H1 (cell line): ENCODE data around the gene ANKRD27. TPM values are rescaled to one million over a fixed set of nuclear protein-coding genes. Genes with fewer than 3 reads are reported as not detected.

ENCODE experiments used
- CTCF ChIA-PET: fragments of 300-600 bp; sonication (Branson Sonifier 250); formaldehyde crosslinking; loops from one replicate; lab custom pipeline; 2021; ENCODE audit not compliant: partially characterized antibody; lab: Charles Lee
- POLR2A ChIA-PET: fragments of 300-600 bp; sonication (Branson Sonifier 250); formaldehyde crosslinking; loops from one replicate; lab custom pipeline; 2021; ENCODE audit warnings: inconsistent platforms; ENCODE audit not compliant: partially characterized antibody; lab: Charles Lee
- DNase-seq, 2 experiments: peaks; one replicate each; pipeline versions ENCODE4 v3.0.0 to v3.0.0-alpha.2; 2010 to 2022; ENCODE audit warnings: low spot score in 2 of 2, low read depth in 1 of 2, mixed read lengths in 1 of 2
- FAIRE-seq: peaks from 2 replicates; lab custom pipeline; 2011; peaks lifted over from hg19 to GRCh38; lab: Jason Lieb, UNC
- H2AFZ ChIP-seq: 2 replicates; pipeline ENCODE4 v1.8.1; 2012; ENCODE audit warnings: low read length, inconsistent platforms
- H2AK5ac ChIP-seq: 2 replicates; pipeline ENCODE4 v1.6.1; 2013; ENCODE audit warnings: low read depth, low read length
- H2BK120ac ChIP-seq: replicated peaks from 2 replicates; pipeline ENCODE3; 2013; ENCODE audit warnings: low read depth, low read length, inconsistent platforms
- H2BK12ac ChIP-seq: 2 replicates; pipeline ENCODE4 v1.6.1; 2013; ENCODE audit warnings: low read depth, low read length
- H2BK15ac ChIP-seq: 2 replicates; pipeline ENCODE4 v1.6.1; 2013; ENCODE audit warnings: low read length
- H2BK20ac ChIP-seq: 2 replicates; pipeline ENCODE4 v1.6.1; 2013; ENCODE audit warnings: low read length
- H2BK5ac ChIP-seq: 2 replicates; pipeline ENCODE4 v1.6.1; 2013; ENCODE audit warnings: low read depth, low read length
- H3K14ac ChIP-seq: 2 replicates; pipeline ENCODE4 v1.6.1; 2013; ENCODE audit warnings: inconsistent platforms; ENCODE audit not compliant: insufficient read length
- H3K18ac ChIP-seq: 2 replicates; pipeline ENCODE4 v1.6.1; 2013; ENCODE audit warnings: low read length; ENCODE audit errors: extremely low read depth
- H3K23ac ChIP-seq: 2 replicates; pipeline ENCODE4 v1.6.1; 2013; ENCODE audit warnings: inconsistent platforms; ENCODE audit not compliant: insufficient read length
- H3K23me2 ChIP-seq: 2 replicates; pipeline ENCODE4 v1.6.1; 2013; ENCODE audit warnings: low read depth, low read length
- H3K27ac ChIP-seq: 2 replicates; pipeline ENCODE4 v1.6.1; 2011; ENCODE audit warnings: low read depth, low read length, inconsistent platforms
- H3K27me3 ChIP-seq, 4 experiments: replicated peaks in 1 of 4; 1 replicate in 1 of 4; 2 replicates in 3 of 4; pipeline versions ENCODE4 v1.6.1 to v1.8.1; 2011 to 2013; ENCODE audit warnings: low read length in 3 of 4, mild to moderate bottlenecking in 3 of 4, inconsistent platforms in 2 of 4, mixed read lengths in 2 of 4, moderate library complexity in 1 of 4; ENCODE audit not compliant: control insufficient read depth in 3 of 4, insufficient read depth in 3 of 4; ENCODE audit errors: extremely low read depth in 1 of 4
- H3K36me3 ChIP-seq, 4 experiments: 2 replicates each; pipeline versions ENCODE4 v1.6.1 to v1.8.1; 2011 to 2013; ENCODE audit warnings: mild to moderate bottlenecking in 4 of 4, low read length in 3 of 4, moderate library complexity in 2 of 4, control low read depth in 1 of 4, inconsistent platforms in 1 of 4; ENCODE audit not compliant: insufficient read depth in 4 of 4, control insufficient read depth in 2 of 4
- H3K4ac ChIP-seq: replicated peaks from 2 replicates; pipeline ENCODE3; 2013; ENCODE audit warnings: low read length, low read depth, mixed read lengths, inconsistent platforms; ENCODE audit not compliant: insufficient read length
- H3K4me1 ChIP-seq, 4 experiments: replicated peaks in 1 of 4; 1 replicate in 1 of 4; 2 replicates in 3 of 4; pipeline versions ENCODE4 v1.6.1 to v1.8.1; 2011 to 2013; ENCODE audit warnings: low read length in 3 of 4, inconsistent platforms in 2 of 4, mixed read lengths in 1 of 4; ENCODE audit not compliant: insufficient read depth in 4 of 4, control insufficient read depth in 3 of 4
- H3K4me2 ChIP-seq, 2 experiments: 2 replicates each; pipeline versions ENCODE4 v1.6.1 to v1.8.1; 2011 to 2013; ENCODE audit warnings: low read depth in 2 of 2, low read length in 2 of 2, control low read depth in 1 of 2, inconsistent platforms in 1 of 2, mild to moderate bottlenecking in 1 of 2; ENCODE audit not compliant: insufficient read depth in 1 of 2
- H3K4me3 ChIP-seq, 4 experiments: fragments of 200-600, 300-600 bp in 1 of 4; sonication (generic), shearing (Covaris generic), sonication (Bioruptor Twin) in 1 of 4; 2 replicates each; pipeline versions ENCODE4 v1.5.1 to v1.8.1; 2011 to 2016; ENCODE audit warnings: low read length in 4 of 4, low read depth in 3 of 4, control low read depth in 2 of 4, inconsistent platforms in 2 of 4, mild to moderate bottlenecking in 2 of 4, mixed read lengths in 1 of 4, moderate library complexity in 1 of 4; ENCODE audit not compliant: insufficient read depth in 2 of 4; ENCODE audit errors: extremely low read depth in 1 of 4
- H3K56ac ChIP-seq: replicated peaks from 2 replicates; pipeline ENCODE3; 2013; ENCODE audit warnings: low read depth, mild to moderate bottlenecking, mixed read lengths, low read length, inconsistent platforms; ENCODE audit not compliant: insufficient read length
- H3K79me1 ChIP-seq: 2 replicates; pipeline ENCODE4 v1.6.1; 2013; ENCODE audit warnings: low read depth, low read length, control low read depth
- H3K79me2 ChIP-seq, 2 experiments: 2 replicates each; pipeline versions ENCODE4 v1.6.1 to v1.8.1; 2012 to 2013; ENCODE audit warnings: low read length in 2 of 2, mild to moderate bottlenecking in 2 of 2, inconsistent platforms in 1 of 2; ENCODE audit not compliant: insufficient read depth in 2 of 2, control insufficient read depth in 1 of 2
- H3K9ac ChIP-seq, 4 experiments: replicated peaks in 1 of 4; 1 replicate in 1 of 4; 2 replicates in 3 of 4; pipeline versions ENCODE4 v1.6.1 to v1.8.1; 2011 to 2013; ENCODE audit warnings: low read depth in 3 of 4, low read length in 3 of 4, control low read depth in 2 of 4, mild to moderate bottlenecking in 2 of 4, moderate library complexity in 2 of 4, inconsistent platforms in 1 of 4; ENCODE audit errors: extremely low read depth in 1 of 4
- H3K9me3 ChIP-seq, 2 experiments: 2 replicates each; pipeline versions ENCODE4 v1.6.1 to v1.8.1; 2012 to 2013; ENCODE audit warnings: mild to moderate bottlenecking in 2 of 2, moderate library complexity in 2 of 2, control low read depth in 1 of 2, inconsistent platforms in 1 of 2, low read depth in 1 of 2, low read length in 1 of 2, mixed read lengths in 1 of 2; ENCODE audit not compliant: insufficient read depth in 2 of 2
- H4K20me1 ChIP-seq, 2 experiments: replicated peaks in 1 of 2; 2 replicates each; pipeline versions ENCODE3 to v1.8.1; 2011 to 2013; ENCODE audit warnings: inconsistent platforms in 2 of 2, low read length in 2 of 2, mild to moderate bottlenecking in 1 of 2; ENCODE audit not compliant: insufficient read depth in 2 of 2, control insufficient read depth in 1 of 2
- H4K5ac ChIP-seq: 2 replicates; pipeline ENCODE4 v1.6.1; 2013; ENCODE audit warnings: low read length, low read depth, mixed read lengths, inconsistent platforms; ENCODE audit not compliant: insufficient read length
- H4K8ac ChIP-seq: 2 replicates; pipeline ENCODE4 v1.8.0; 2013; ENCODE audit warnings: mild to moderate bottlenecking, moderate library complexity, low read length, inconsistent platforms; ENCODE audit not compliant: insufficient read depth; ENCODE audit errors: extremely low read depth
- H4K91ac ChIP-seq: replicated peaks from 2 replicates; pipeline ENCODE3; 2013; ENCODE audit warnings: low read length, mixed read lengths, inconsistent platforms; ENCODE audit not compliant: insufficient read length
- CEBPB ChIP-seq: IDR thresholded peaks from 2 replicates; pipeline ENCODE4 v1.6.1; 2012; ENCODE audit warnings: low read depth, low read length
- CHD1 ChIP-seq: IDR thresholded peaks from 2 replicates; pipeline ENCODE4 v1.6.1; 2012; ENCODE audit warnings: low read depth, low read length, improper control_type of control experiment
- CHD2 ChIP-seq: IDR thresholded peaks from 2 replicates; pipeline ENCODE4 v1.6.1; 2012; ENCODE audit warnings: low read length, improper control_type of control experiment
- CREB1 ChIP-seq: IDR thresholded peaks from 2 replicates; pipeline ENCODE4 v1.6.1; 2012; ENCODE audit warnings: inconsistent platforms
- CTBP2 ChIP-seq: IDR thresholded peaks from 2 replicates; pipeline ENCODE4 v1.7.0; 2011; ENCODE audit warnings: borderline replicate concordance, mild to moderate bottlenecking, moderate library complexity, mixed read lengths, low read length; ENCODE audit not compliant: insufficient read depth, insufficient read length
- GABPA ChIP-seq: IDR thresholded peaks from 2 replicates; pipeline ENCODE4 v1.6.1; 2011; ENCODE audit warnings: mild to moderate bottlenecking, low read length, moderate library complexity, borderline replicate concordance; ENCODE audit not compliant: insufficient read depth
- HDAC2 ChIP-seq, 2 experiments: fragments of 300-600 bp in 1 of 2; sonication (generic) in 1 of 2; IDR thresholded peaks; 2 replicates each; pipeline ENCODE4 v1.6.1; 2011 to 2012; ENCODE audit warnings: low read depth in 2 of 2, low read length in 2 of 2, mild to moderate bottlenecking in 2 of 2, moderate library complexity in 2 of 2, borderline replicate concordance in 1 of 2, inconsistent platforms in 1 of 2
- POU5F1 ChIP-seq: IDR thresholded peaks from 2 replicates; pipeline ENCODE4 v1.6.1; 2011; ENCODE audit warnings: low read depth, mild to moderate bottlenecking, low read length, moderate library complexity
- RNF2 ChIP-seq: fragments of 200-900, 300-1000 bp; sonication (generic); IDR thresholded peaks from 2 replicates; pipeline ENCODE4 v1.7.1; 2016; ENCODE audit warnings: borderline replicate concordance, low read depth, mild to moderate bottlenecking, antibody characterized with exemption, low read length; ENCODE audit not compliant: poor library complexity, severe bottlenecking; ENCODE audit errors: missing control alignments
- SIN3A ChIP-seq, 2 experiments: IDR thresholded peaks in 1 of 2; conservative IDR thresholded peaks in 1 of 2; 2 replicates each; pipeline ENCODE4 v1.6.1; 2011 to 2012; ENCODE audit warnings: low read length in 2 of 2, improper control_type of control experiment in 1 of 2, low read depth in 1 of 2, mild to moderate bottlenecking in 1 of 2
- SIX5 ChIP-seq: IDR thresholded peaks from 2 replicates; pipeline ENCODE4 v1.6.1; 2011; ENCODE audit warnings: mild to moderate bottlenecking, low read depth, low read length
- TAF7 ChIP-seq: optimal IDR thresholded peaks from 2 replicates; pipeline ENCODE3; 2011; ENCODE audit warnings: low read depth, mild to moderate bottlenecking, inconsistent platforms, low read length, moderate library complexity, borderline replicate concordance
- TCF12 ChIP-seq: IDR thresholded peaks from 2 replicates; pipeline ENCODE4 v1.6.1; 2011; ENCODE audit warnings: low read depth, mild to moderate bottlenecking, low read length
- WGBS, 2 experiments: shearing (Covaris generic) in 1 of 2; methylation state at CpG; one replicate each; pipeline versions ENCODE4 v1.1.6 to v1.1.7; 2013 to 2015; ENCODE audit warnings: low lambda C conversion rate in 2 of 2, mixed read lengths in 2 of 2, inconsistent platforms in 1 of 2, low coverage in 1 of 2, missing lambda C conversion rate in 1 of 2; ENCODE audit not compliant: insufficient replicate concordance in 2 of 2, insufficient coverage in 1 of 2, insufficient read length in 1 of 2; ENCODE audit errors: extremely low coverage in 1 of 2, missing lambda C conversion rate in 1 of 2; 5-methylcytosine and 5-hydroxymethylcytosine counted together
- polyA plus RNA-seq, 7 experiments: library from polyadenylated mRNA; depleted of rRNA in 3 of 7; stranded (reverse) in 5 of 7; unstranded in 2 of 7; fragments of >200 nt in 5 of 7; fragments of 200-250 nt in 2 of 7; gene quantifications; 1 replicate in 5 of 7; 2 replicates in 1 of 7; 4 replicates in 1 of 7; pipeline versions ENCODE4 v1.2.1 to v1.2.3, GENCODE V29; 2011 to 2013; ENCODE audit warnings: missing spikeins in 2 of 7, mixed read lengths in 2 of 7
- total RNA-seq: library from RNA; stranded (reverse); fragmentation: NEBNext Ultra II Directional; extraction: Animal tissue kit (Norgen Biotek cat#: 25700); gene quantifications from 2 replicates; pipeline ENCODE4 v1.2.1, GENCODE V29; 2021
- TF ChIP-seq, protein P1 (sequence below): IDR thresholded peaks from 2 replicates; pipeline ENCODE4 v1.6.1; 2012; ENCODE audit warnings: inconsistent platforms

Gene ANKRD27
- total and polyA plus RNA-seq, 2 of the 8 experiments (the other 6 are each of a cell fraction or from before 2014, with no cell fraction given) = 27.9 to 55.7 TPM

- FAIRE-seq (no peak), DNase-seq (no peak)
- Histone ChIP-seq H2BK120ac (no peak overlapping the region), H4K91ac (no peak overlapping the region), H2BK5ac (no peak overlapping the region), H2BK20ac (no peak overlapping the region), H3K27me3 (no peaks in the 10 kb centered on the region), H3K27ac (no peak overlapping the region), H3K79me2 (peaks cover 6 to 77% of the 10 kb centered on the region in 2 experiments), H3K4ac (no peak overlapping the region), H2AFZ (no peak overlapping the region), H3K56ac (no peak overlapping the region), H3K4me1 (no peaks in the 10 kb centered on the region), H2BK12ac (no peak overlapping the region), H3K4me3 (no peak overlapping the region), H2AK5ac (no peak overlapping the region), H4K20me1 (peaks cover 0 to 8% of the 10 kb centered on the region in 2 experiments), H3K14ac (no peak overlapping the region), H4K8ac (no peak overlapping the region), H2BK15ac (no peak overlapping the region), H4K5ac (no peak overlapping the region), H3K23me2 (no peaks in the 10 kb centered on the region), H3K9ac (no peak overlapping the region), H3K36me3 (peaks cover 0 to 11% (median 0%) of the 10 kb centered on the region in 4 experiments; a peak in 2 of 8 replicates), H3K9me3 (no peaks in the 10 kb centered on the region), H3K4me2 (no peak overlapping the region), H3K23ac (no peak overlapping the region), H3K18ac (no peak overlapping the region), H3K79me1 (peaks cover 14% of the 10 kb centered on the region; the same call in 1 of the 2 replicates)
- 95% methylated on average over 6 of the region's 6 CpGs; no CpG with 5 or more reads in 1 of the 2 experiments for WGBS, 2 experiments
- CTCF ChIA-PET = interaction anchor here (0.5 kb wide), 1 partner anchor 332 kb away, joined by 3 read pairs; no protein-coding TSS in a partner anchor
- POLR2A ChIA-PET = no interaction called here
- TF ChIP-seq RNF2 = no peak
- no peak for TF ChIP-seq CHD2
- TF ChIP-seq CEBPB = no peak
- TF ChIP-seq TCF12 = no peak
- no peak for TF ChIP-seq SIN3A (conservative IDR thresholded peaks at IDR 0.05 in 1 of 2, IDR thresholded peaks at IDR 0.05 in 1 of 2; ENCODE audit: low read depth in 1 of 2, low read length in 2 of 2)
- no peak for TF ChIP-seq SIX5
- no peak for TF ChIP-seq CREB1
- TF ChIP-seq, protein P1, sequence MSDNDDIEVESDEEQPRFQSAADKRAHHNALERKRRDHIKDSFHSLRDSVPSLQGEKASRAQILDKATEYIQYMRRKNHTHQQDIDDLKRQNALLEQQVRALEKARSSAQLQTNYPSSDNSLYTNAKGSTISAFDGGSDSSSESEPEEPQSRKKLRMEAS = no peak
- TF ChIP-seq POU5F1 = no peak
- no peak for TF ChIP-seq TAF7
- no peak for TF ChIP-seq CHD1
- no peak for TF ChIP-seq GABPA
- no peak for TF ChIP-seq CTBP2
- no peak for TF ChIP-seq HDAC2 (IDR thresholded peaks at IDR 0.05; ENCODE audit: borderline replicate concordance in 1 of 2, low read depth in 2 of 2, low read length in 2 of 2)
Observed at GRCh38 chr19:32666084-32666483, 8.9 kb downstream of the ANKRD27 start.
